ENCODE measurements around the gene RBM7. TPM values are rescaled to one million over a fixed set of nuclear protein-coding genes. Genes with fewer than 3 reads are reported as not detected.

The RBM7 gene
- total and polyA plus RNA-seq, 2 of the 8 experiments (the other 6 are each of a cell fraction or from before 2014, with no cell fraction given), result 18.0 to 45.7 TPM

DNA sequence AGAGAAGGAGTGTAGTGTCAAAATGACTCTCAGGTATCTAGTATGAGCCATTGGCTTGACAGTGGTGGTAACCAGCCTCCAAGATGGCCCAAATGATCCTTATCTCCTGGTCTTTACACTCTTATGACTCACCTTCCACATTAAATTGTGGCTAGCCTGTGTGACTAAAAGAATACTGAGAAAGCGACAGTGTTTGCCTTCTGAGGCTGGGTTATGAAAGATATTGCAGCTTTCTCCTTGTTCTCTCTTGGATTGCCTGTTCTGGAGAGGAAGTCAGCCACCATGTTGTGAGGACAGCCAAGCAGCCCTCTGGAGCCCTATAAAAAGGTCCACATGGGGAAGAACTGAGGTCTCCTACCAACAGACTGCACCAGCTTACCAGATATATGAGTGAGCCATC lies 16.0 kb upstream of the RBM7 start (continued):
- TF ChIP-seq, protein P1, sequence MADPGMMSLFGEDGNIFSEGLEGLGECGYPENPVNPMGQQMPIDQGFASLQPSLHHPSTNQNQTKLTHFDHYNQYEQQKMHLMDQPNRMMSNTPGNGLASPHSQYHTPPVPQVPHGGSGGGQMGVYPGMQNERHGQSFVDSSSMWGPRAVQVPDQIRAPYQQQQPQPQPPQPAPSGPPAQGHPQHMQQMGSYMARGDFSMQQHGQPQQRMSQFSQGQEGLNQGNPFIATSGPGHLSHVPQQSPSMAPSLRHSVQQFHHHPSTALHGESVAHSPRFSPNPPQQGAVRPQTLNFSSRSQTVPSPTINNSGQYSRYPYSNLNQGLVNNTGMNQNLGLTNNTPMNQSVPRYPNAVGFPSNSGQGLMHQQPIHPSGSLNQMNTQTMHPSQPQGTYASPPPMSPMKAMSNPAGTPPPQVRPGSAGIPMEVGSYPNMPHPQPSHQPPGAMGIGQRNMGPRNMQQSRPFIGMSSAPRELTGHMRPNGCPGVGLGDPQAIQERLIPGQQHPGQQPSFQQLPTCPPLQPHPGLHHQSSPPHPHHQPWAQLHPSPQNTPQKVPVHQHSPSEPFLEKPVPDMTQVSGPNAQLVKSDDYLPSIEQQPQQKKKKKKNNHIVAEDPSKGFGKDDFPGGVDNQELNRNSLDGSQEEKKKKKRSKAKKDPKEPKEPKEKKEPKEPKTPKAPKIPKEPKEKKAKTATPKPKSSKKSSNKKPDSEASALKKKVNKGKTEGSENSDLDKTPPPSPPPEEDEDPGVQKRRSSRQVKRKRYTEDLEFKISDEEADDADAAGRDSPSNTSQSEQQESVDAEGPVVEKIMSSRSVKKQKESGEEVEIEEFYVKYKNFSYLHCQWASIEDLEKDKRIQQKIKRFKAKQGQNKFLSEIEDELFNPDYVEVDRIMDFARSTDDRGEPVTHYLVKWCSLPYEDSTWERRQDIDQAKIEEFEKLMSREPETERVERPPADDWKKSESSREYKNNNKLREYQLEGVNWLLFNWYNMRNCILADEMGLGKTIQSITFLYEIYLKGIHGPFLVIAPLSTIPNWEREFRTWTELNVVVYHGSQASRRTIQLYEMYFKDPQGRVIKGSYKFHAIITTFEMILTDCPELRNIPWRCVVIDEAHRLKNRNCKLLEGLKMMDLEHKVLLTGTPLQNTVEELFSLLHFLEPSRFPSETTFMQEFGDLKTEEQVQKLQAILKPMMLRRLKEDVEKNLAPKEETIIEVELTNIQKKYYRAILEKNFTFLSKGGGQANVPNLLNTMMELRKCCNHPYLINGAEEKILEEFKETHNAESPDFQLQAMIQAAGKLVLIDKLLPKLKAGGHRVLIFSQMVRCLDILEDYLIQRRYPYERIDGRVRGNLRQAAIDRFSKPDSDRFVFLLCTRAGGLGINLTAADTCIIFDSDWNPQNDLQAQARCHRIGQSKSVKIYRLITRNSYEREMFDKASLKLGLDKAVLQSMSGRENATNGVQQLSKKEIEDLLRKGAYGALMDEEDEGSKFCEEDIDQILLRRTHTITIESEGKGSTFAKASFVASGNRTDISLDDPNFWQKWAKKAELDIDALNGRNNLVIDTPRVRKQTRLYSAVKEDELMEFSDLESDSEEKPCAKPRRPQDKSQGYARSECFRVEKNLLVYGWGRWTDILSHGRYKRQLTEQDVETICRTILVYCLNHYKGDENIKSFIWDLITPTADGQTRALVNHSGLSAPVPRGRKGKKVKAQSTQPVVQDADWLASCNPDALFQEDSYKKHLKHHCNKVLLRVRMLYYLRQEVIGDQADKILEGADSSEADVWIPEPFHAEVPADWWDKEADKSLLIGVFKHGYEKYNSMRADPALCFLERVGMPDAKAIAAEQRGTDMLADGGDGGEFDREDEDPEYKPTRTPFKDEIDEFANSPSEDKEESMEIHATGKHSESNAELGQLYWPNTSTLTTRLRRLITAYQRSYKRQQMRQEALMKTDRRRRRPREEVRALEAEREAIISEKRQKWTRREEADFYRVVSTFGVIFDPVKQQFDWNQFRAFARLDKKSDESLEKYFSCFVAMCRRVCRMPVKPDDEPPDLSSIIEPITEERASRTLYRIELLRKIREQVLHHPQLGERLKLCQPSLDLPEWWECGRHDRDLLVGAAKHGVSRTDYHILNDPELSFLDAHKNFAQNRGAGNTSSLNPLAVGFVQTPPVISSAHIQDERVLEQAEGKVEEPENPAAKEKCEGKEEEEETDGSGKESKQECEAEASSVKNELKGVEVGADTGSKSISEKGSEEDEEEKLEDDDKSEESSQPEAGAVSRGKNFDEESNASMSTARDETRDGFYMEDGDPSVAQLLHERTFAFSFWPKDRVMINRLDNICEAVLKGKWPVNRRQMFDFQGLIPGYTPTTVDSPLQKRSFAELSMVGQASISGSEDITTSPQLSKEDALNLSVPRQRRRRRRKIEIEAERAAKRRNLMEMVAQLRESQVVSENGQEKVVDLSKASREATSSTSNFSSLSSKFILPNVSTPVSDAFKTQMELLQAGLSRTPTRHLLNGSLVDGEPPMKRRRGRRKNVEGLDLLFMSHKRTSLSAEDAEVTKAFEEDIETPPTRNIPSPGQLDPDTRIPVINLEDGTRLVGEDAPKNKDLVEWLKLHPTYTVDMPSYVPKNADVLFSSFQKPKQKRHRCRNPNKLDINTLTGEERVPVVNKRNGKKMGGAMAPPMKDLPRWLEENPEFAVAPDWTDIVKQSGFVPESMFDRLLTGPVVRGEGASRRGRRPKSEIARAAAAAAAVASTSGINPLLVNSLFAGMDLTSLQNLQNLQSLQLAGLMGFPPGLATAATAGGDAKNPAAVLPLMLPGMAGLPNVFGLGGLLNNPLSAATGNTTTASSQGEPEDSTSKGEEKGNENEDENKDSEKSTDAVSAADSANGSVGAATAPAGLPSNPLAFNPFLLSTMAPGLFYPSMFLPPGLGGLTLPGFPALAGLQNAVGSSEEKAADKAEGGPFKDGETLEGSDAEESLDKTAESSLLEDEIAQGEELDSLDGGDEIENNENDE (IDR thresholded peaks at IDR 0.05; ENCODE audit: insufficient replicate concordance, low read length), result no peak
- TF ChIP-seq TAF7 (optimal IDR thresholded peaks at IDR 0.05; ENCODE audit: borderline replicate concordance, low read depth, low read length) (no peak), GABPA (IDR thresholded peaks at IDR 0.05; ENCODE audit: borderline replicate concordance, insufficient read depth, low read length) (no peak)
